ENCODE data around the gene PIK3CA. TPM values are rescaled to one million over a fixed set of nuclear protein-coding genes. Genes with fewer than 3 reads are reported as not detected.

Gene PIK3CA
- total RNA-seq, 1 experiment from 2014 or later = 19.8 TPM

DNA sequence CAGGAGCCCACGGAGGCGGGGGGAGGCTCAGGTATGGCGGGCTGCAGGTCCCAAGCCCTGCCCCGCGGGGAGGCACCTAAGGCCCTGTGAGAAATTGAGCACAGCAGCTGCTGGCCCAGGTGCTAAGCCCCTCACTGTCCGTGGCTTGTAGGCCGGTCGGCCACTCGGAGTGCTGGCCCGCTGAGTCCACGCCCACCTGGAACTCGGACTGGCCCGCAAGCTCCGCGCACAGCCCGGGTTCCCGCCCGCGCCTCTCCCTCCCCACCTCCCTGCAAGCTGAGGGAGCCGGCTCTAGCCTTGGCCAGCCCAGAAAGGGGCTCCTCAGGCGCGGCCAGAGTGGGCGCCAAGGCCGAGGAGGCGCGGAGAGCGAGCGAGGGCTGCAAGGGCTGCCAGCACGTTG lies 115.0 kb downstream of the PIK3CA start:
- TF ChIP-seq, protein P1, sequence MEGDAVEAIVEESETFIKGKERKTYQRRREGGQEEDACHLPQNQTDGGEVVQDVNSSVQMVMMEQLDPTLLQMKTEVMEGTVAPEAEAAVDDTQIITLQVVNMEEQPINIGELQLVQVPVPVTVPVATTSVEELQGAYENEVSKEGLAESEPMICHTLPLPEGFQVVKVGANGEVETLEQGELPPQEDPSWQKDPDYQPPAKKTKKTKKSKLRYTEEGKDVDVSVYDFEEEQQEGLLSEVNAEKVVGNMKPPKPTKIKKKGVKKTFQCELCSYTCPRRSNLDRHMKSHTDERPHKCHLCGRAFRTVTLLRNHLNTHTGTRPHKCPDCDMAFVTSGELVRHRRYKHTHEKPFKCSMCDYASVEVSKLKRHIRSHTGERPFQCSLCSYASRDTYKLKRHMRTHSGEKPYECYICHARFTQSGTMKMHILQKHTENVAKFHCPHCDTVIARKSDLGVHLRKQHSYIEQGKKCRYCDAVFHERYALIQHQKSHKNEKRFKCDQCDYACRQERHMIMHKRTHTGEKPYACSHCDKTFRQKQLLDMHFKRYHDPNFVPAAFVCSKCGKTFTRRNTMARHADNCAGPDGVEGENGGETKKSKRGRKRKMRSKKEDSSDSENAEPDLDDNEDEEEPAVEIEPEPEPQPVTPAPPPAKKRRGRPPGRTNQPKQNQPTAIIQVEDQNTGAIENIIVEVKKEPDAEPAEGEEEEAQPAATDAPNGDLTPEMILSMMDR (conservative IDR thresholded peaks at IDR 0.05; ENCODE audit: low read depth, low read length) = no peak
- no peak for TF ChIP-seq EZH2 (IDR thresholded peaks at IDR 0.05; ENCODE audit: borderline replicate concordance, low read depth, low read length, poor library complexity, severe bottlenecking)
- no peaks in the 10 kb centered on the region for H3K4me1 ChIP-seq (ENCODE audit: insufficient read depth, low read length, poor library complexity, severe bottlenecking)
- POLR2A ChIA-PET (ENCODE audit: low non-redundant PET) = no interaction called here
- no peak overlapping the region for H3K27ac ChIP-seq (ENCODE audit: low read depth, low read length, poor library complexity, severe bottlenecking)
- BruUV-seq (replicated peaks) = no TSS peak
- H3K36me3 ChIP-seq (ENCODE audit: insufficient read depth, low read length, poor library complexity, severe bottlenecking) = no peaks in the 10 kb centered on the region
- CTCF ChIA-PET = no interaction called here
- no peaks in the 10 kb centered on the region for H3K9me3 ChIP-seq (ENCODE audit: low read depth, low read length, poor library complexity, severe bottlenecking)
- no peak for DNase-seq (ENCODE audit: low spot score)
- H3K27me3 ChIP-seq (replicated peaks; ENCODE audit: insufficient read depth, low read depth, low read length, poor library complexity) = no peaks in the 10 kb centered on the region
- intact Hi-C loops (cut with micrococcal nuclease; ENCODE audit: unreplicated experiment) = no loop called here
- no peak overlapping the region for H3K4me3 ChIP-seq (ENCODE audit: low read depth, low read length, poor library complexity, severe bottlenecking)

DNA sequence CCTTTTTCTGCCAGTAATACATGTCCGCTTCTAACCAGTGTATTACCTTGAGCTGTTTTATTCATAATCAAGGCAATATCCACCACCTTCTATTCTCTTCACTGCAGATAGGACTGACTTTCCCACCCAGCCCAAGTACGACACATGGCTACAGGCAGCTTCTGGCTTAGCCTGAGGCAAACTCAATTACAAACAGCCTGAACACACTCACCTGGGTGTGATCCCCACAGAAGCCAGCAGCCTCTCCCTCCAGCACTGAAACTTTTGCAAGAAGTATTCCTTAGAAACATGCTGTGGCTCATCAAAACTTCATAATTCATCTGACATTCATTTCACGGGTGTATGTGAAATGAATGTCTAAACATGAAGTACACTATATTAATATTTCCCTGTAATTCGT lies 116.3 kb downstream of the PIK3CA start:
- CTCF ChIA-PET = no interaction called here

DNA sequence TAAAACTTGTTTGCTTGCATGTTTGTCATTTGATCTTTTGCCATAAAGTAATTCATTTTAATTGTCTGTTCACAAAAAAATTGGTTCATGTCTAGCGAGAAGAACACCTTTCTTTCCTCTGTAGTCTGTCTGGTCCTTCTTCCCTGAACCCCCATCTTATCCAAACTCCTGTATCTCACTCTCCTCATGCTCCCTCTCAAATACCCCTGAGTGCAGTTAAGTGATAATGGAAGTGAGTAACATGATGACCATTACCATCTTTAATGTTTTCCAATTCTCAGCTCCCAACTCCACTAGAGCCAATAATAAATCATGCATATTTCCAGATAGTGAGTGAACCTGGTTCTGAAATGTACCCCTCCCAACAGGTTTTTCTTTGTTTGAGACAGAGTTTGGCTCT lies 116.9 kb downstream of the PIK3CA start:
- intact Hi-C loops (cut with micrococcal nuclease; ENCODE audit: unreplicated experiment) = no loop called here

More for the DNA sequence above, 116.3 kb downstream of the PIK3CA start:
- intact Hi-C loops (cut with micrococcal nuclease; ENCODE audit: unreplicated experiment) = no loop called here
- TF ChIP-seq, protein P1 (conservative IDR thresholded peaks at IDR 0.05; ENCODE audit: low read depth, low read length) = no peak
- TF ChIP-seq EZH2 (IDR thresholded peaks at IDR 0.05; ENCODE audit: borderline replicate concordance, low read depth, low read length, poor library complexity, severe bottlenecking) = no peak
- POLR2A ChIA-PET (ENCODE audit: low non-redundant PET) = no interaction called here
- Histone ChIP-seq H3K9me3 (ENCODE audit: low read depth, low read length, poor library complexity, severe bottlenecking) (no peaks in the 10 kb centered on the region), H3K27ac (ENCODE audit: low read depth, low read length, poor library complexity, severe bottlenecking) (no peak overlapping the region), H3K27me3 (replicated peaks; ENCODE audit: insufficient read depth, low read depth, low read length, poor library complexity) (no peaks in the 10 kb centered on the region), H3K36me3 (ENCODE audit: insufficient read depth, low read length, poor library complexity, severe bottlenecking) (no peaks in the 10 kb centered on the region), H3K4me3 (ENCODE audit: low read depth, low read length, poor library complexity, severe bottlenecking) (no peak overlapping the region), H3K4me1 (ENCODE audit: insufficient read depth, low read length, poor library complexity, severe bottlenecking) (no peaks in the 10 kb centered on the region)
- no peak for DNase-seq (ENCODE audit: low spot score)
- no TSS peak for BruUV-seq (replicated peaks)

More for the DNA sequence above, 116.9 kb downstream of the PIK3CA start:
- no peaks in the 10 kb centered on the region for H3K9me3 ChIP-seq (ENCODE audit: low read depth, low read length, poor library complexity, severe bottlenecking)
- ChIA-PET POLR2A (ENCODE audit: low non-redundant PET) (no interaction called here), CTCF (no interaction called here)
- no peaks in the 10 kb centered on the region for H3K27me3 ChIP-seq (replicated peaks; ENCODE audit: insufficient read depth, low read depth, low read length, poor library complexity)
- no peaks in the 10 kb centered on the region for H3K4me1 ChIP-seq (ENCODE audit: insufficient read depth, low read length, poor library complexity, severe bottlenecking)
- no peak for DNase-seq (ENCODE audit: low spot score)
- BruUV-seq (replicated peaks) = no TSS peak
- H3K4me3 ChIP-seq (ENCODE audit: low read depth, low read length, poor library complexity, severe bottlenecking) = no peak overlapping the region
- no peaks in the 10 kb centered on the region for H3K36me3 ChIP-seq (ENCODE audit: insufficient read depth, low read length, poor library complexity, severe bottlenecking)
- no peak for TF ChIP-seq EZH2 (IDR thresholded peaks at IDR 0.05; ENCODE audit: borderline replicate concordance, low read depth, low read length, poor library complexity, severe bottlenecking)
- TF ChIP-seq, protein P1 (conservative IDR thresholded peaks at IDR 0.05; ENCODE audit: low read depth, low read length) = no peak
- no peak overlapping the region for H3K27ac ChIP-seq (ENCODE audit: low read depth, low read length, poor library complexity, severe bottlenecking)

All from A673 (cell line).